K562 (cell line): ENCODE data around the gene TEX30. TPM values are rescaled to one million over a fixed set of nuclear protein-coding genes. Genes with fewer than 3 reads are reported as not detected.
A peak's percentile ranks its signal among the peaks of the same experiment; 100 is the strongest.

Experiments
- ASH1L ChIP-seq: fragments of 450-650 bp; IDR thresholded peaks from 2 replicates; pipeline ENCODE4 v1.6.1; 2018; ENCODE audit warnings: borderline replicate concordance, mild to moderate bottlenecking, low read depth; ENCODE audit not compliant: partially characterized antibody
- BMI1 ChIP-seq: fragments of 150-350 bp; IDR thresholded peaks from 2 replicates; pipeline ENCODE4 v1.6.1; 2014; ENCODE audit warnings: low read length
- CEBPB ChIP-seq: fragments of 450-650 bp; IDR thresholded peaks from 2 replicates; pipeline ENCODE4 v1.6.1; 2016; ENCODE audit warnings: missing genetic modification characterization, missing compliant biosample characterization
- CHCHD3 ChIP-seq: fragments of 250-450 bp; sonication (Bioruptor Pico); IDR thresholded peaks from 2 replicates; pipeline ENCODE4 v2.1.2; 2022; ENCODE audit warnings: mild to moderate bottlenecking
- DDX20 ChIP-seq: fragments of 450-650 bp; IDR thresholded peaks from 2 replicates; pipeline ENCODE4 v1.6.1; 2016; ENCODE audit warnings: missing genetic modification characterization, low read depth, mild to moderate bottlenecking, missing compliant biosample characterization, moderate library complexity
- DPF2 ChIP-seq: fragments of 450-650 bp; IDR thresholded peaks from 2 replicates; pipeline ENCODE4 v1.6.1; 2016
- EP300 ChIP-seq: IDR thresholded peaks from 2 replicates; pipeline ENCODE4 v1.6.1; 2012; ENCODE audit warnings: low read length, improper control_type of control experiment
- FOXJ3 ChIP-seq: sonication (generic); formaldehyde crosslinking; IDR thresholded peaks from 2 replicates; pipeline ENCODE4 v1.4.0; 2020; ENCODE audit warnings: mild to moderate bottlenecking, missing genetic modification reagents
- HNRNPL ChIP-seq: fragments of 200-400 bp; formaldehyde crosslinking; IDR thresholded peaks from 2 replicates; pipeline ENCODE4 v1.6.1; 2017; ENCODE audit warnings: low read depth, mild to moderate bottlenecking, low read length
- JUNB ChIP-seq: fragments of 450-650 bp; formaldehyde crosslinking; conservative IDR thresholded peaks from 2 replicates; pipeline ENCODE4 v1.4.0; 2020; ENCODE audit warnings: mild to moderate bottlenecking
- POLR2B ChIP-seq: fragments of 450-650 bp; IDR thresholded peaks from 2 replicates; pipeline ENCODE4 v1.6.1; 2018; ENCODE audit warnings: low read depth; ENCODE audit not compliant: partially characterized antibody
- TBL1XR1 ChIP-seq, 2 experiments: IDR thresholded peaks; 2 replicates each; pipeline ENCODE4 v1.6.1; 2012; ENCODE audit warnings: improper control_type of control experiment in 2 of 2, low read length in 2 of 2, mild to moderate bottlenecking in 1 of 2
- XRCC3 ChIP-seq: fragments of 450-650 bp; IDR thresholded peaks from 2 replicates; pipeline ENCODE4 v1.6.1; 2017; ENCODE audit warnings: mild to moderate bottlenecking, moderate library complexity
- ZFX ChIP-seq: sonication (generic); formaldehyde crosslinking; IDR thresholded peaks from 2 replicates; pipeline ENCODE4 v1.8.0; 2022; ENCODE audit warnings: mild to moderate bottlenecking, missing genetic modification reagents, moderate library complexity
- ZNF354B ChIP-seq: fragments of 250-450 bp; sonication (Bioruptor Pico); IDR thresholded peaks from 2 replicates; pipeline ENCODE4 v1.4.0; 2020
- ZNF57 ChIP-seq: fragments of 450-650 bp; formaldehyde crosslinking; IDR thresholded peaks from 2 replicates; pipeline ENCODE4 v1.4.0; 2020; ENCODE audit warnings: mild to moderate bottlenecking, moderate library complexity
- polyA plus RNA-seq, 8 experiments: library from polyadenylated mRNA; depleted of rRNA in 4 of 8; stranded (reverse) in 5 of 8; unstranded in 3 of 8; fragments of >200 nt; fragmentation: Nextera tagmentation in 2 of 8; fragmentation: Illumina TruSeq in 1 of 8; extraction: Ambion mirVana in 2 of 8; extraction: Trizol in 1 of 8; gene quantifications; 2 replicates each; pipeline versions ENCODE4 v1.2.1 to v1.2.3, GENCODE V29; 2011 to 2014; ENCODE audit warnings: inconsistent platforms in 1 of 8, missing spikeins in 1 of 8
- total RNA-seq, 7 experiments: library from RNA; depleted of rRNA in 6 of 7; stranded (reverse); fragments of >200 nt in 6 of 7; fragmentation: Illumina TruSeq in 2 of 7; extraction: Trizol in 2 of 7; gene quantifications; 2 replicates each; pipeline versions ENCODE4 v1.2.1 to v1.2.3, GENCODE V29; 2011 to 2021; ENCODE audit warnings: low replicate concordance in 1 of 7
- TF ChIP-seq, protein P1 (sequence below): sonication (generic); formaldehyde crosslinking; IDR thresholded peaks from 2 replicates; pipeline ENCODE4 v1.8.0; 2022; ENCODE audit warnings: mild to moderate bottlenecking, missing genetic modification reagents
- TF ChIP-seq, protein P2 (sequence below): fragments of 450-650 bp; IDR thresholded peaks from 2 replicates; pipeline ENCODE4 v1.6.1; 2014; ENCODE audit warnings: low read depth, mild to moderate bottlenecking, moderate library complexity, borderline replicate concordance
- TF ChIP-seq, protein P3 (sequence below): fragments of 250-450 bp; sonication (Bioruptor Pico); IDR thresholded peaks from 2 replicates; pipeline ENCODE4 v1.5.1; 2021; ENCODE audit warnings: mild to moderate bottlenecking

Gene TEX30
- total and polyA plus RNA-seq, 9 of the 15 experiments (the other 6 are each of a cell fraction or from before 2014, with no cell fraction given), result 24.1 to 143 (median 37.3) TPM

DNA sequence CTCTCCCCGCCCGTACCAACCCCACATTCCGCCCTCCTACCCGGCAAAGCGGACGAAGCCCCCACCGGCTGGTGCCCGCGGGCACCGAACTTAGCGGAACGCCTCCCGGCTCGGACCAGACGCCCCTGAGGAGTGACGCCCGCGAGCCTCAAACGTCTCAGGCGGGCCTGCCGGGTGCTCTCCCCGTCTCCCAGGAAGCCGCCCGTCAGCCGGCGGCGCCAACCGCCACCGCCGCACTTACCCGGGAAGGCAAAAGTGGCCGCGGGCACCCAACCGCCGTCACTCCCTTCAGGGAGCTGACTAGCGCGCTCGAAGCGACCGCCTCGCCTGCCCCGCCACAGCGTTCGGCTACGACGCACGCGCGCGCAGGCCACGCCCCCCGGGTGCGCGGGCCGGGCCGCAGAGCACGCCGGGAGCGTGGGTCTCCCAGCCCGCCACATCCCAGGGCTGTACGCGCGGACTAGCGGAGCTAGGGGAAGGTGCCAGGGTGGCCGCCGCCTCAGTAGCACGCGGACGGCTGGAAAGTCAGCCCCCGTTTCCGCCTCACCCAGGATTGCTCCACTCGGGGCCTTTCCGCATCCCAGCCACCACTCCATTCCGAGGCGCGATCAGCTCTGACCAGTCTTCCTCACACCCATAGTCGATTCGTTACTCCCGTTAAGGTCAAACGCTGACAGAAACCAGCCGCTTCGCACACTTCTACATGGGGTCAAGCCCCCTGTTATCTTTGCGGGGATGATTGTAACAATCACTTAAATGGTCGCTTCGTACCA lies at the start of gene TEX30 (continued):
- TF ChIP-seq POLR2B (peak; percentile 63), DDX20 (tag) (no peak), ZFX (CRISPR knock-in tag) (peak; percentile 82), DPF2 (no peak), ASH1L (no peak), JUNB (CRISPR knock-in tag) (no peak), BMI1 (no peak), XRCC3 (no peak), CHCHD3 (CRISPR knock-in tag) (no peak), HNRNPL (peak; percentile 96), TBL1XR1 (IDR thresholded peaks at IDR 0.05; ENCODE audit: low read length in 2 of 2) (no peak), ZNF57 (CRISPR knock-in tag) (no peak), EP300 (no peak), FOXJ3 (CRISPR knock-in tag) (no peak), ZNF354B (CRISPR knock-in tag) (no peak), CEBPB (no peak)
- TF ChIP-seq, protein P1, sequence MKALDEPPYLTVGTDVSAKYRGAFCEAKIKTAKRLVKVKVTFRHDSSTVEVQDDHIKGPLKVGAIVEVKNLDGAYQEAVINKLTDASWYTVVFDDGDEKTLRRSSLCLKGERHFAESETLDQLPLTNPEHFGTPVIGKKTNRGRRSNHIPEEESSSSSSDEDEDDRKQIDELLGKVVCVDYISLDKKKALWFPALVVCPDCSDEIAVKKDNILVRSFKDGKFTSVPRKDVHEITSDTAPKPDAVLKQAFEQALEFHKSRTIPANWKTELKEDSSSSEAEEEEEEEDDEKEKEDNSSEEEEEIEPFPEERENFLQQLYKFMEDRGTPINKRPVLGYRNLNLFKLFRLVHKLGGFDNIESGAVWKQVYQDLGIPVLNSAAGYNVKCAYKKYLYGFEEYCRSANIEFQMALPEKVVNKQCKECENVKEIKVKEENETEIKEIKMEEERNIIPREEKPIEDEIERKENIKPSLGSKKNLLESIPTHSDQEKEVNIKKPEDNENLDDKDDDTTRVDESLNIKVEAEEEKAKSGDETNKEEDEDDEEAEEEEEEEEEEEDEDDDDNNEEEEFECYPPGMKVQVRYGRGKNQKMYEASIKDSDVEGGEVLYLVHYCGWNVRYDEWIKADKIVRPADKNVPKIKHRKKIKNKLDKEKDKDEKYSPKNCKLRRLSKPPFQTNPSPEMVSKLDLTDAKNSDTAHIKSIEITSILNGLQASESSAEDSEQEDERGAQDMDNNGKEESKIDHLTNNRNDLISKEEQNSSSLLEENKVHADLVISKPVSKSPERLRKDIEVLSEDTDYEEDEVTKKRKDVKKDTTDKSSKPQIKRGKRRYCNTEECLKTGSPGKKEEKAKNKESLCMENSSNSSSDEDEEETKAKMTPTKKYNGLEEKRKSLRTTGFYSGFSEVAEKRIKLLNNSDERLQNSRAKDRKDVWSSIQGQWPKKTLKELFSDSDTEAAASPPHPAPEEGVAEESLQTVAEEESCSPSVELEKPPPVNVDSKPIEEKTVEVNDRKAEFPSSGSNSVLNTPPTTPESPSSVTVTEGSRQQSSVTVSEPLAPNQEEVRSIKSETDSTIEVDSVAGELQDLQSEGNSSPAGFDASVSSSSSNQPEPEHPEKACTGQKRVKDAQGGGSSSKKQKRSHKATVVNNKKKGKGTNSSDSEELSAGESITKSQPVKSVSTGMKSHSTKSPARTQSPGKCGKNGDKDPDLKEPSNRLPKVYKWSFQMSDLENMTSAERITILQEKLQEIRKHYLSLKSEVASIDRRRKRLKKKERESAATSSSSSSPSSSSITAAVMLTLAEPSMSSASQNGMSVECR (CRISPR knock-in tag), result peak; percentile 77
- TF ChIP-seq, protein P2, sequence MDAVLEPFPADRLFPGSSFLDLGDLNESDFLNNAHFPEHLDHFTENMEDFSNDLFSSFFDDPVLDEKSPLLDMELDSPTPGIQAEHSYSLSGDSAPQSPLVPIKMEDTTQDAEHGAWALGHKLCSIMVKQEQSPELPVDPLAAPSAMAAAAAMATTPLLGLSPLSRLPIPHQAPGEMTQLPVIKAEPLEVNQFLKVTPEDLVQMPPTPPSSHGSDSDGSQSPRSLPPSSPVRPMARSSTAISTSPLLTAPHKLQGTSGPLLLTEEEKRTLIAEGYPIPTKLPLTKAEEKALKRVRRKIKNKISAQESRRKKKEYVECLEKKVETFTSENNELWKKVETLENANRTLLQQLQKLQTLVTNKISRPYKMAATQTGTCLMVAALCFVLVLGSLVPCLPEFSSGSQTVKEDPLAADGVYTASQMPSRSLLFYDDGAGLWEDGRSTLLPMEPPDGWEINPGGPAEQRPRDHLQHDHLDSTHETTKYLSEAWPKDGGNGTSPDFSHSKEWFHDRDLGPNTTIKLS, result peak; percentile 76; the same call in 1 of the 2 replicates
- TF ChIP-seq, protein P3, sequence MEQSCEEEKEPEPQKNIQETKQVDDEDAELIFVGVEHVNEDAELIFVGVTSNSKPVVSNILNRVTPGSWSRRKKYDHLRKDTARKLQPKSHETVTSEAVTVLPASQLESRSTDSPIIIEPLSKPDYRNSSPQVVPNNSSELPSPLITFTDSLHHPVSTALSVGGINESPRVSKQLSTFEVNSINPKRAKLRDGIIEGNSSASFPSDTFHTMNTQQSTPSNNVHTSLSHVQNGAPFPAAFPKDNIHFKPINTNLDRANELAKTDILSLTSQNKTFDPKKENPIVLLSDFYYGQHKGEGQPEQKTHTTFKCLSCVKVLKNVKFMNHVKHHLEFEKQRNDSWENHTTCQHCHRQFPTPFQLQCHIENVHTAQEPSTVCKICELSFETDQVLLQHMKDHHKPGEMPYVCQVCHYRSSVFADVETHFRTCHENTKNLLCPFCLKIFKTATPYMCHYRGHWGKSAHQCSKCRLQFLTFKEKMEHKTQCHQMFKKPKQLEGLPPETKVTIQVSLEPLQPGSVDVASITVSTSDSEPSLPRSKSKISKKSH (CRISPR knock-in tag), result no peak
